Transverse colon (tissue), 4 donors: ENCODE data around the gene ASXL1. TPM values are rescaled to one million over a fixed set of nuclear protein-coding genes. Genes with fewer than 3 reads are reported as not detected.
"Not testable (repeated sequence)": the region's sequence is repeated elsewhere in the genome, so short reads cannot be mapped to it uniquely, and the experiment has no call there.

ENCODE experiments used
- DNase-seq: peaks from one replicate; pipeline ENCODE4 v3.0.0-alpha.2; 2019
- H3K27ac ChIP-seq, 4 donors: fragments of 200-600 bp; sonication (generic); 2 replicates each; pipeline ENCODE4 v1.5.1; 2016 to 2018; ENCODE audit warnings: inconsistent platforms in 4 of 4
- H3K27me3 ChIP-seq: fragments of 200-600 bp; sonication (generic); 2 replicates; pipeline ENCODE4 v1.5.1; 2017; ENCODE audit warnings: inconsistent platforms
- H3K36me3 ChIP-seq, 4 donors: fragments of 200-600 bp; sonication (generic); 2 replicates each; pipeline ENCODE4 v1.5.1; 2017 to 2019; ENCODE audit warnings: inconsistent platforms in 4 of 4
- H3K4me1 ChIP-seq, 4 donors: fragments of 200-600 bp; sonication (generic); 2 replicates each; pipeline ENCODE4 v1.5.1; 2017 to 2020; ENCODE audit warnings: inconsistent platforms in 4 of 4
- H3K4me3 ChIP-seq, 4 donors: fragments of 200-600 bp; sonication (generic); 1 replicate in 1 of 4; 2 replicates in 3 of 4; pipeline versions ENCODE4 v1.5.1 to v1.6.1; 2017 to 2019; ENCODE audit warnings: inconsistent platforms in 4 of 4
- H3K9me3 ChIP-seq, 2 donors: fragments of 200-600 bp; sonication (generic); 2 replicates each; pipeline ENCODE4 v1.5.1; 2017 to 2019; ENCODE audit warnings: inconsistent platforms in 2 of 2
- CTCF ChIP-seq, 5 experiments: fragments of 200-600 bp in 3 of 5; fragments of 450-650 bp in 2 of 5; sonication (generic) in 3 of 5; IDR thresholded peaks; 1 replicate in 2 of 5; 2 replicates in 3 of 5; pipeline ENCODE4 v1.5.1; 2016 to 2017; ENCODE audit warnings: antibody characterized with exemption in 5 of 5, inconsistent platforms in 3 of 5, mild to moderate bottlenecking in 2 of 5, moderate library complexity in 1 of 5
- EP300 ChIP-seq: sonication (generic); formaldehyde crosslinking; IDR thresholded peaks from one replicate; pipeline ENCODE4 v1.6.1; 2017; ENCODE audit warnings: antibody characterized with exemption, low read depth
- POLR2A ChIP-seq: fragments of 450-650 bp; IDR thresholded peaks from one replicate; pipeline ENCODE4 v1.6.1; 2016; ENCODE audit warnings: antibody characterized with exemption, mild to moderate bottlenecking, moderate library complexity
- POLR2AphosphoS5 ChIP-seq, 3 donors: sonication (generic); formaldehyde crosslinking; IDR thresholded peaks; one replicate each; pipeline ENCODE4 v1.6.1; 2016; ENCODE audit warnings: antibody characterized with exemption in 3 of 3
- WGBS, 2 donors: methylation state at CpG; one replicate each; pipeline ENCODE4 v1.1.5; 2018; ENCODE audit warnings: low coverage in 1 of 2; 5-methylcytosine and 5-hydroxymethylcytosine counted together
- in situ Hi-C, 4 donors: fragments of 200-750 bp; cut with MboI; loops; one replicate each; pipeline versions ENCODE4 v1.15.0 to v1.15.1; 2017; ENCODE audit warnings: low sequenced_read_pairs in 3 of 4, low pct_ligation_motif_present in 1 of 4, low pct_unique_long_range_greater_than_20kb in 1 of 4
- intact Hi-C: fragments of 100-400 bp; cut with DNase I; formaldehyde crosslinking; loops from one replicate; pipeline ENCODE4 v1.15.1; 2023; ENCODE audit warnings: low total_unique reads
- total RNA-seq, 4 donors: library from RNA; depleted of rRNA; stranded (reverse); fragments of >200 nt; gene quantifications; one replicate each; pipeline ENCODE4 v1.1.0, GENCODE V29; 2016

The ASXL1 gene
- total RNA-seq, 4 donors from 2014 or later, result 39.6 to 293 (median 92.8) TPM

DNA sequence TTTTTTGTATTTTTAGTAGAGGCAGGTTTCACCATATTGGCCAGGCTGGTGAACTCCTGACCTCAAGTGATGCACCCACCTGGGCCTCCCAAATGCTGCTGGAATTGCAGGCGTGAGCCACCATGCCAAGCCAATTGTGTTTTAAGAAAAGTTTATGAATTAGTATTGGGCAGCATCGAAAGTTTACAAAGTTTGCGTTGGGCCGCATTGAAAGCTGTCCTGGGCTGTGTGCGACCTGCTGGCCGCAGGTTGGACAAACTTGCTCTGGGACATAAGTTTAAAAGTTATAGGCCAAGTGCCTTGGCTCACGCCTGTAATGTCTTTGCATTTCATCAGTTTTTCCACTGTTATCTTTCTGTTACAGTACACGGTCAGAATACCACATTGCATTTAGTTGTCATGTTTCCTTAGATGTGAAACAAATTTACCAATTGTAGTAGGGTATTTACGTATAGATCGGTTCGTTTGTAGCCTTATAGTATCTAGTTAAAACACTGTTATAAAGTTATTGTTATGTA lies 39.5 kb downstream of the ASXL1 start:
- TF ChIP-seq POLR2AphosphoS5 (IDR thresholded peaks at IDR 0.05), result no peak
- no peak for TF ChIP-seq CTCF (IDR thresholded peaks at IDR 0.05)
- TF ChIP-seq EP300, result no peak
- no peak for TF ChIP-seq POLR2A
- 77 to 89% methylated on average over 6 to 11 of the region's 11 CpGs for WGBS, 2 donors

DNA sequence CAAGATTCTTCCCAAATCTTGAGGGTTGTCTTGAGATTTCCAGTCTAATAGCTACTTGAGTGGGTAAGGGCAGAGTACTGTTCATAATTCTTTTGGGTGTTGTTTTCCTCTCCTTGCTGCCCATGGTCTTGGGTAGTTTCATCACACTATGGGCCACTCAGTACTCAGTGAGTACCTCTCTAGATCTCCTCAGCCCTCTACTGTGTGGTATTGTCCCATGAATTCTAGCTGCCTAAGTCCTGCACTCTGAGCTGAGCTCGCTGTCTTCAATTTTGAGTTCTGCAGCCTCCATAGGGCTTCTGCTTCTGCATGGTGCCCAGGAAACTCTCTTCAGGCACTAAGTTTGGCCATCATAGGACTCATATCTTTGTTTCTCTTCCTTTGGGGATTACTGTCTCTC lies 42.3 kb downstream of the ASXL1 start:
- Histone ChIP-seq H3K36me3 (no peaks in the 10 kb centered on the region), H3K9me3 (no peaks in the 10 kb centered on the region), H3K27me3 (no peaks in the 10 kb centered on the region), H3K4me3 (no peak overlapping the region), H3K4me1 (peaks cover 0 to 3% (median 0%) of the 10 kb centered on the region in 4 donors), H3K27ac (no peak overlapping the region)
- no peak for DNase-seq
- WGBS, 2 donors, result 100% methylated on average over 1 of the region's 1 CpG; no CpG with 5 or more reads in 1 of the 2 donors
- intact Hi-C loops, result no loop called here
- in situ Hi-C loops, result no loop called here
- no peak for TF ChIP-seq EP300
- no peak for TF ChIP-seq CTCF (IDR thresholded peaks at IDR 0.05)
- no peak for TF ChIP-seq POLR2A
- no peak for TF ChIP-seq POLR2AphosphoS5 (IDR thresholded peaks at IDR 0.05)

More for the DNA sequence above, 39.5 kb downstream of the ASXL1 start:
- H3K4me1 ChIP-seq, result peaks cover 0 to 3% (median 0%) of the 10 kb centered on the region in 4 donors
- H3K36me3 ChIP-seq, result peaks cover 0 to 5% (median 0%) of the 10 kb centered on the region in 4 donors
- no peak overlapping the region for H3K27ac ChIP-seq
- H3K27me3 ChIP-seq, result no peaks in the 10 kb centered on the region
- intact Hi-C loops (no loop called here), in situ Hi-C loops (no loop called here)
- H3K9me3 ChIP-seq, result peaks cover 0 to 6% of the 10 kb centered on the region in 2 donors
- no peak for DNase-seq
- no peak overlapping the region for H3K4me3 ChIP-seq

DNA sequence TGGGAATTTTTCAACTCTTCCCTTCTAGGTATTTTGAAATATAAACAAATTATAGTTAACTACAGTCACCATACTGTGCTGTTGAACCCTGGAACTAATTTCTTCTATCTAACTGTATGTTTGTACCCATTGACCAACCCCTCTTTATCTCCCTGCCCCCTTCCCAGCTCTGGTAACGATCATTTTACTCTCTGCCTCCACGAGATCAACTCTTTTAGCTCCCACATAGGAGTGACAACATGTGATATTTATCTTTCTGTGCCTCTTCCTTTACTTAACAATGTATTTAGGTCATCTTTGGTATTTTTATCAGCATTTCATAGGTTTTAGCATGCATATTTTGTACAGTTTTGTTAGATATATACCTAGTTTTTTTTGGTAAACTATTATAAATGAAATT lies 45.9 kb downstream of the ASXL1 start:
- H3K36me3 ChIP-seq, result no peaks in the 10 kb centered on the region
- in situ Hi-C loops (no loop called here), intact Hi-C loops (no loop called here)
- no peak overlapping the region for H3K4me3 ChIP-seq
- H3K27me3 ChIP-seq, result no peaks in the 10 kb centered on the region
- no peaks in the 10 kb centered on the region for H3K4me1 ChIP-seq
- DNase-seq, result no peak
- TF ChIP-seq CTCF (IDR thresholded peaks at IDR 0.05) (no peak), POLR2AphosphoS5 (IDR thresholded peaks at IDR 0.05) (no peak), EP300 (no peak), POLR2A (no peak)
- no peaks in the 10 kb centered on the region for H3K9me3 ChIP-seq
- no peak overlapping the region for H3K27ac ChIP-seq
- 75 to 84% methylated on average over 2 of the region's 2 CpGs for WGBS, 2 donors

DNA sequence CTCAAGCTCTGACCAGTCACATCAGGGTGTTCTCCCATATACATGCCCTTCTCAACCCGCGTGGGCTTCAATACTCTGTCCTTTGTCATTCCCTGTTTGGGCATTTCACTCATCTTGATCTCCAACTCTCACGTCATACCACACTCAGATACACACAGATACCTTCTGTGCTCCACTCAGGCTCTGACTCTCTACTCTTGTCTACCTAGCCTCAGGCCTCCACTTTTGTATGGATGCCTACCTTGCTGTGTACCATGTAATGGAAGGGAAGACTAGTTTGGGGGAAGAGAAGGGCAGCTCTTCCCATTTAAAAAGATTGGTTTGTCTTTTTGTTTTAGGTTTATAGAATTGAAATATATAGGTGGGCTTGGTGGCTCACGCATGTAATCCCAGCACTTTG lies 48.6 kb downstream of the ASXL1 start:
- Histone ChIP-seq H3K4me1 (no peaks in the 10 kb centered on the region), H3K36me3 (no peaks in the 10 kb centered on the region), H3K27me3 (no peaks in the 10 kb centered on the region), H3K9me3 (no peaks in the 10 kb centered on the region), H3K27ac (no peak overlapping the region), H3K4me3 (no peak overlapping the region)
- no peak for DNase-seq
- WGBS, 2 donors, result 96 to 100% methylated on average over 1 to 4 of the region's 4 CpGs
- in situ Hi-C loops (no loop called here), intact Hi-C loops (no loop called here)
- TF ChIP-seq CTCF (IDR thresholded peaks at IDR 0.05) (no peak), POLR2A (no peak), EP300 (no peak), POLR2AphosphoS5 (IDR thresholded peaks at IDR 0.05) (no peak)

- in situ Hi-C loops, H3K27me3 ChIP-seq, H3K36me3 ChIP-seq, H3K27ac ChIP-seq, H3K9me3 ChIP-seq, intact Hi-C loops, DNase-seq, H3K4me1 ChIP-seq, H3K4me3 ChIP-seq: not testable (repeated sequence)
- WGBS, 2 donors, result 77 to 86% methylated on average over 5 to 9 of the region's 9 CpGs
Measured at GRCh38 chr20:32407131-32407750, 49.1 kb downstream of the ASXL1 start.
